ENCODE data around the gene KIF15. TPM values are rescaled to one million over a fixed set of nuclear protein-coding genes. Genes with fewer than 3 reads are reported as not detected.

The KIF15 gene
- total RNA-seq, 4 donors from 2014 or later = 0.25 to 1.6 (median 0.38) TPM

- intact Hi-C loops (cut with DNase I; ENCODE audit: low total_unique reads) = no loop called here
- peaks cover 0 to 5% of the 10 kb centered on the region in 2 donors for H3K4me1 ChIP-seq
- DNase-seq (no peak), ATAC-seq (no peak)
- no peaks in the 10 kb centered on the region for H3K36me3 ChIP-seq
- no peak for TF ChIP-seq POLR2A (IDR thresholded peaks at IDR 0.05)
- TF ChIP-seq CTCF (IDR thresholded peaks at IDR 0.05 in 4 of 5, conservative IDR thresholded peaks at IDR 0.05 in 1 of 5) = no peak
- no peak overlapping the region for H3K4me3 ChIP-seq
- in situ Hi-C loops (cut with MboI; ENCODE audit: low sequenced_read_pairs in 4 of 4) = no loop called here
- H3K27ac ChIP-seq = no peak overlapping the region
- no peaks in the 10 kb centered on the region for H3K27me3 ChIP-seq
- no peaks in the 10 kb centered on the region for H3K9me3 ChIP-seq
These were observed 108.9 kb downstream of the KIF15 start for GRCh38 chr3:44870375-44871061.

- Histone ChIP-seq H3K27ac (no peak within 1 kb of the TSS), H3K4me1 (no peaks in the 10 kb centered on the region), H3K4me3 (no peak within 1 kb of the TSS), H3K36me3 (no peaks in the 10 kb centered on the region), H3K9me3 (no peaks in the 10 kb centered on the region), H3K27me3 (no peaks in the 10 kb centered on the region)
- ATAC-seq (no peak), DNase-seq (no peak)
- in situ Hi-C loops (cut with MboI; ENCODE audit: low sequenced_read_pairs in 4 of 4) = no loop called here
- intact Hi-C loops (cut with DNase I; ENCODE audit: low total_unique reads) = no loop called here
- no peak for TF ChIP-seq POLR2A (IDR thresholded peaks at IDR 0.05)
- TF ChIP-seq CTCF (IDR thresholded peaks at IDR 0.05 in 4 of 5, conservative IDR thresholded peaks at IDR 0.05 in 1 of 5) = no peak
These were observed 112.7 kb downstream of the KIF15 start, which contains the start of gene TGM4 for GRCh38 chr3:44874308-44874707. TGM4 (plus strand) TSS chr3:44874608; CDS start chr3:44874679, 71 bp downstream.

GRCh38 chr3:44875596-44875995, 114.0 kb downstream of the KIF15 start:
- DNase-seq (no peak), ATAC-seq (no peak)
- Histone ChIP-seq H3K4me3 (no peak overlapping the region), H3K27ac (no peak overlapping the region), H3K27me3 (no peaks in the 10 kb centered on the region), H3K9me3 (no peaks in the 10 kb centered on the region), H3K4me1 (no peaks in the 10 kb centered on the region), H3K36me3 (no peaks in the 10 kb centered on the region)
- in situ Hi-C loops (cut with MboI; ENCODE audit: low sequenced_read_pairs in 4 of 4) (no loop called here), intact Hi-C loops (cut with DNase I; ENCODE audit: low total_unique reads) (no loop called here)
- no peak for TF ChIP-seq POLR2A (IDR thresholded peaks at IDR 0.05)
- TF ChIP-seq CTCF (IDR thresholded peaks at IDR 0.05 in 4 of 5, conservative IDR thresholded peaks at IDR 0.05 in 1 of 5) = no peak

DNA sequence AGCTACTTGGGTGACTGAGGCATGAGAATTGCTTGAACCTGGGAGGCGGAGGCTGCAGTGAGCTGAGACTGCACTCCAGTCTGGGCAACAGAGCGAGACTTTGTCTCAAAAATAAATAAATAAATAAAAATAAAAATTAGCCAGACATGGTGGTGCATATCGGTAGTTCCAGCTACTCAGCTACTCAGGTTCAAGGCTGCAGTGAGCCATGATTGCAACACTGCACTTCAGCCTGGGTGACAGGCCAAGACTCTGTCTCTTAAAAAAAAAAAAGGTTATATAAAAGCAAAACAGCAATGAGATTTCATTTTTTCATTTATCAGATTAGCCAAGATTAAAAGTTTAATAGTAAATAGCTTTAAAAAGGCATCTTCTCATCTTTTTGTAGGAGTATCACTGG, 115.7 kb downstream of the KIF15 start:
- Histone ChIP-seq H3K27ac (no peak overlapping the region), H3K9me3 (no peaks in the 10 kb centered on the region), H3K4me1 (no peaks in the 10 kb centered on the region), H3K36me3 (no peaks in the 10 kb centered on the region), H3K27me3 (no peaks in the 10 kb centered on the region), H3K4me3 (no peak overlapping the region)
- DNase-seq = no peak
- intact Hi-C loops (cut with DNase I; ENCODE audit: low total_unique reads) = no loop called here
- in situ Hi-C loops (cut with MboI; ENCODE audit: low sequenced_read_pairs in 4 of 4) = no loop called here
- no peak for ATAC-seq
- TF ChIP-seq CTCF (IDR thresholded peaks at IDR 0.05 in 4 of 5, conservative IDR thresholded peaks at IDR 0.05 in 1 of 5) (no peak), POLR2A (IDR thresholded peaks at IDR 0.05) (no peak)

GRCh38 chr3:44880284-44880683, 118.7 kb downstream of the KIF15 start:
- no peak for TF ChIP-seq CTCF (IDR thresholded peaks at IDR 0.05 in 4 of 5, conservative IDR thresholded peaks at IDR 0.05 in 1 of 5)
- no peak for TF ChIP-seq POLR2A (IDR thresholded peaks at IDR 0.05)
- DNase-seq (no peak), ATAC-seq (no peak)
- intact Hi-C loops (cut with DNase I; ENCODE audit: low total_unique reads) = no loop called here
- Histone ChIP-seq H3K9me3 (no peaks in the 10 kb centered on the region), H3K4me1 (no peaks in the 10 kb centered on the region), H3K36me3 (no peaks in the 10 kb centered on the region), H3K4me3 (no peak overlapping the region), H3K27me3 (peaks cover 0 to 3% (median 0%) of the 10 kb centered on the region in 3 donors), H3K27ac (no peak overlapping the region)
- in situ Hi-C loops (cut with MboI; ENCODE audit: low sequenced_read_pairs in 4 of 4) = no loop called here

Measured in gastrocnemius medialis (tissue), 4 donors.